HG03039 (cell line): ENCODE data around the gene WNT4.

Experiments used
- ATAC-seq: cut with Tn5 transposase; IDR thresholded peaks from one replicate; pipeline ENCODE4 v1.9.1; 2021; ENCODE audit warnings: mild to moderate bottlenecking, moderate library complexity; ENCODE audit not compliant: unreplicated experiment

WNT4 gene

GRCh38 chr1:22132517-22133235, 10.2 kb downstream of the WNT4 start:
- ATAC-seq = no peak

- ATAC-seq = no peak
Measured at GRCh38 chr1:22131875-22132486, 10.9 kb downstream of the WNT4 start.

GRCh38 chr1:22131062-22131461, 11.8 kb downstream of the WNT4 start:
- ATAC-seq = no peak

GRCh38 chr1:22129501-22130117, 13.3 kb downstream of the WNT4 start:
- ATAC-seq = no peak

- ATAC-seq = no peak
Measured at GRCh38 chr1:22128392-22128791, 14.5 kb downstream of the WNT4 start.

GRCh38 chr1:22127731-22128130, 15.2 kb downstream of the WNT4 start:
- ATAC-seq = no peak

- no peak for ATAC-seq
Measured at GRCh38 chr1:22127248-22127647, 15.6 kb downstream of the WNT4 start.

GRCh38 chr1:22126531-22126930, 16.4 kb downstream of the WNT4 start:
- ATAC-seq = no peak

- ATAC-seq = no peak
Measured at GRCh38 chr1:22124592-22125229, 18.2 kb downstream of the WNT4 start.

- no peak for ATAC-seq
Measured at GRCh38 chr1:22123901-22124404, 18.9 kb downstream of the WNT4 start.

- ATAC-seq = no peak
Measured at GRCh38 chr1:22123071-22123390, 19.9 kb downstream of the WNT4 start.

- no peak for ATAC-seq
Measured at GRCh38 chr1:22122273-22123070, 20.4 kb downstream of the WNT4 start.

GRCh38 chr1:22121421-22121911, 21.4 kb downstream of the WNT4 start:
- ATAC-seq = no peak

GRCh38 chr1:22120469-22120790, 22.5 kb downstream of the WNT4 start:
- no peak for ATAC-seq

- ATAC-seq = no peak
Measured at GRCh38 chr1:22119626-22120468, 23.1 kb downstream of the WNT4 start.

- ATAC-seq = no peak
Measured at GRCh38 chr1:22118291-22118992, 24.5 kb downstream of the WNT4 start.

- no peak for ATAC-seq
Measured at GRCh38 chr1:22117851-22118250, 25.0 kb downstream of the WNT4 start.

GRCh38 chr1:22117238-22117637, 25.7 kb downstream of the WNT4 start:
- ATAC-seq = no peak

GRCh38 chr1:22115286-22115685, 27.6 kb downstream of the WNT4 start:
- no peak for ATAC-seq
